GM10847 (cell line): Measurements from ENCODE around the gene RHBDL3.

Experiments
- POLR2A ChIP-seq: IDR thresholded peaks from 2 replicates; pipeline ENCODE4 v1.6.1; 2011; ENCODE audit not compliant: insufficient read length; ENCODE audit errors: extremely low read depth

RHBDL3 gene

DNA sequence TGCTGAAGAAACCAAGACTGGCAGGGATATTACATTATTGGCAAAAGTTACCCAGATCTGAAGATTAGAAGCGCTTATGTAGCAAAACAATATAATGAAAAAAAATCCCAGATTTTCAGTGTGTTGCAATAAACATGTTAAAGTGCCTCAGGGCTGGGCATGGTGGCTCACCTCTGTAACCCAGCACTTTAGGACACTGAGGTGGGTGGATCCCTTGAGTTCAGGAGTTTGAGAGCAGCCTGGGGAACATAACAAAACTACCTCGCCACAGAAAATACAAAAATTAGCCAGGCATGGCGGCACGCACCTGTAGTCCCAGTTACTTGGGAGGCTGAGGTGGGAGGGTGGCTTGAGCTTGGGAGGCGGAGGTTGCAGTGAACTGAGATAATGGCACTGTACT lies 91.1 kb downstream of the RHBDL3 start:
- TF ChIP-seq POLR2A, result no peak

DNA sequence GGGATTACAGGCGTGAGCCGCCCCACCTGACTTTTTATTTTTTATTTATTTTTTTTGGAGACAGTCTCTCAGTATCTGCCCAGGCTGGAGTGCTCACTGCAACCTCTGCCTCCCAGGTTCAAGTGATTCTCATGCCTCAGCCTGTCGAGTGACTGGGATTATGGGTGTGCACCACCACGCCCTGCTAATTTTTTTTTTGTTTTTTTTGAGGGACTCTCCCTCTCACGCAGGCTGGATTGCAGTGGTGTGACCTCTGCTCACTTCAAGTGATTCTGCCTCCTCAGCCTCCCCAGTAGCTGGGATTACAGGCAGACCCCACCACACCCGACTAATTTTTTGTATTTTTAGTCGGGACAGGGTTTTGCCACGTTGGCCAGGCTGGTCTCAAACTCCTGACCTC lies 92.0 kb downstream of the RHBDL3 start:
- TF ChIP-seq POLR2A, result no peak

DNA sequence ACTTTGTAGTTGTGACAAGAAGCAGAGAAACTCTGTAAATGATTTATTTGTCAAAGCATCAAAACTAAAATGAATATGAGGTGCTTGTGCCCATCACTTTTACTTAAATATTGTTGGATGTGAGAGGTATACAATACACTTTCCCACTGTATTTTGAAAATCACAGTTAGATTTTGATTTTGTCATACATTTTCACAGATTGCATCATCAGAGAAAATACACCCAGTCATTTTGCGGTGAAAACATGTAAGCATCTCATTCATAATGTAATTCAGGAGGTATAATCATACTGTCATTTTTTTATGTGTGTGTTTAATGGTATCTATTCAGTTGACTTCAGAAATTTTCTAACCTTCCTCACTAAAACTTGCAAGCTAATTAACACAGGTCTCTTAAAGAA lies 95.6 kb downstream of the RHBDL3 start:
- TF ChIP-seq POLR2A, result no peak

DNA sequence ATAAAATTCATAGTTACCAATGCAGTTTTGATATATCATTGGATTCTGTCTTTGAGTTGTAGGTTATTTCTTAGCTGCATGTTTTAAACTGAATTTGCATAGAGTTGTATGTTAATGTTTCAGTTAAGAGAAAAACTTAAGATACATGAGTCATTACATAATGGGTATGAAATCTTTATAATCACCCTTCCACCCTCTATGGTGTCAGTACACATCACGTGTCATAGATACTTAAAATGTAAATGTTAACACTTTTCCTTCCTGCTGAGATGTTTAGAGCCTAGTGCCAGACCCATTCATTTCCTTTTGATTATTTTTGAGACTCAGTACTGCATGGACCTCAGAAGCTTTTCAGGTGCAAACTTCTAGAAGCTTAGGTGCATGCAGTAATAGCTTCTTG lies 104.8 kb downstream of the RHBDL3 start:
- TF ChIP-seq POLR2A, result no peak
